GM12878 (cell line): Measurements from ENCODE around the gene BTBD6. TPM values are rescaled to one million over a fixed set of nuclear protein-coding genes. Genes with fewer than 3 reads are reported as not detected.

ENCODE experiments used
- ATAC-seq: fragments of 200-7000 bp; cut with Tn5 transposase; 3 replicates; pipeline ENCODE4 v1.9.1; 2020; ENCODE audit warnings: mild to moderate bottlenecking, moderate library complexity
- BruUV-seq: library from RNA; stranded (reverse); fragments of 400-500 nt; replicated peaks from 2 replicates; lab custom pipeline; 2021; lab: Mats Ljungman, UMichigan
- CTCF ChIA-PET: fragments of 300-600 bp; sonication (Branson Sonifier 250); formaldehyde crosslinking; extraction: SDS; loops from one replicate; lab custom pipeline; 2021; ENCODE audit warnings: inconsistent platforms; lab: Yijun Ruan, JAX
- POLR2A ChIA-PET: fragments of 350-600 bp; formaldehyde crosslinking; extraction: SDS; loops from one replicate; lab custom pipeline; 2021; ENCODE audit warnings: inconsistent platforms; lab: Charles Lee
- RAD21 ChIA-PET: fragments of 300-600 bp; sonication (Branson Sonifier 250); formaldehyde crosslinking; loops from one replicate; lab custom pipeline; 2023; ENCODE audit warnings: antibody characterized with exemption; ENCODE audit not compliant: unreplicated experiment; lab: Charles Lee
- SMC1A ChIA-PET: fragments of 300-600 bp; sonication (Branson Sonifier 250); formaldehyde crosslinking; loops from one replicate; lab custom pipeline; 2023; ENCODE audit not compliant: unreplicated experiment, uncharacterized antibody; lab: Charles Lee
- DNase-seq: peaks from one replicate; pipeline ENCODE4 v3.0.0-alpha.2; 2011; ENCODE audit warnings: low read depth, low spot score
- FAIRE-seq: peaks from 3 replicates; lab custom pipeline; 2011; peaks lifted over from hg19 to GRCh38; lab: Jason Lieb, UNC
- H2AFZ ChIP-seq: 2 replicates; pipeline ENCODE4 v1.6.0; 2011; ENCODE audit warnings: low read depth, low read length, control low read depth; ENCODE audit not compliant: control insufficient read depth
- H3K27ac ChIP-seq: 2 replicates; pipeline ENCODE4 v1.5.1; 2011; ENCODE audit warnings: control low read depth; ENCODE audit not compliant: control insufficient read depth, insufficient read depth
- H3K27me3 ChIP-seq, 2 experiments: replicated peaks in 1 of 2; 2 replicates each; pipeline versions ENCODE4 v1.6.0 to v1.6.1; 2011; ENCODE audit warnings: low read length in 1 of 2; ENCODE audit not compliant: control insufficient read depth in 2 of 2, insufficient read depth in 2 of 2
- H3K36me3 ChIP-seq, 2 experiments: 2 replicates each; pipeline ENCODE4 v1.5.1; 2011; ENCODE audit warnings: low read length in 1 of 2; ENCODE audit not compliant: control insufficient read depth in 2 of 2, insufficient read depth in 2 of 2
- H3K4me1 ChIP-seq: 2 replicates; pipeline ENCODE4 v1.6.1; 2011; ENCODE audit warnings: mild to moderate bottlenecking, low read length, moderate library complexity, mixed read lengths; ENCODE audit not compliant: control insufficient read depth, insufficient read depth
- H3K4me2 ChIP-seq: 2 replicates; pipeline ENCODE4 v1.6.0; 2011; ENCODE audit warnings: control low read depth; ENCODE audit not compliant: control insufficient read depth, insufficient read depth
- H3K4me3 ChIP-seq: fragments of 200-600 bp; sonication (generic); 2 replicates; pipeline ENCODE4 v1.5.1; 2016
- H3K79me2 ChIP-seq: 2 replicates; pipeline ENCODE4 v1.6.0; 2011; ENCODE audit warnings: low read length; ENCODE audit not compliant: control insufficient read depth, insufficient read depth
- H3K9ac ChIP-seq: 2 replicates; pipeline ENCODE4 v1.8.0; 2011; ENCODE audit warnings: low read length, control low read depth, mixed read lengths; ENCODE audit not compliant: control insufficient read depth, insufficient read depth
- H3K9me3 ChIP-seq: replicated peaks from 3 replicates; pipeline ENCODE4 v1.5.1; 2011; ENCODE audit warnings: mild to moderate bottlenecking, low read length; ENCODE audit not compliant: control insufficient read depth, insufficient read depth
- H4K20me1 ChIP-seq: 2 replicates; pipeline ENCODE4 v1.6.0; 2011; ENCODE audit not compliant: control insufficient read depth, insufficient read depth
- CREM ChIP-seq: IDR thresholded peaks from 2 replicates; pipeline ENCODE4 v1.6.1; 2014; ENCODE audit warnings: antibody characterized with exemption, low read depth
- ESRRA ChIP-seq: IDR thresholded peaks from 2 replicates; pipeline ENCODE4 v1.6.1; 2012; ENCODE audit warnings: mild to moderate bottlenecking, low read length, improper control_type of control experiment
- EZH2 ChIP-seq: IDR thresholded peaks from 2 replicates; pipeline ENCODE4 v1.6.1; 2012; ENCODE audit warnings: low read depth, mild to moderate bottlenecking, control low read depth, inconsistent platforms, low read length, borderline replicate concordance; ENCODE audit not compliant: control insufficient read depth
- KDM1A ChIP-seq: fragments of 200-600 bp; sonication (generic); IDR thresholded peaks from 2 replicates; pipeline ENCODE4 v1.6.1; 2016; ENCODE audit warnings: borderline replicate concordance
- MEF2B ChIP-seq: fragments of 450-650 bp; IDR thresholded peaks from 2 replicates; pipeline ENCODE4 v1.6.1; 2018; ENCODE audit warnings: mild to moderate bottlenecking, moderate library complexity; ENCODE audit not compliant: partially characterized antibody, poor library complexity, severe bottlenecking
- MYC ChIP-seq: IDR thresholded peaks from 2 replicates; pipeline ENCODE4 v1.6.1; 2011; ENCODE audit warnings: mild to moderate bottlenecking, low read length, moderate library complexity, inconsistent platforms; ENCODE audit not compliant: insufficient read depth, insufficient replicate concordance, insufficient read length, severe bottlenecking
- TCF12 ChIP-seq: IDR thresholded peaks from 2 replicates; pipeline ENCODE4 v1.6.1; 2011; ENCODE audit warnings: low read depth, mild to moderate bottlenecking, low read length
- WRNIP1 ChIP-seq: IDR thresholded peaks from 2 replicates; pipeline ENCODE4 v1.6.1; 2011; ENCODE audit warnings: low read depth, low read length, improper control_type of control experiment, borderline replicate concordance
- WGBS: methylation state at CpG from one replicate; pipeline ENCODE4 v1.1.6; 2016; ENCODE audit warnings: low lambda C conversion rate; ENCODE audit not compliant: insufficient replicate concordance, insufficient coverage; ENCODE audit errors: missing lambda C conversion rate; 5-methylcytosine and 5-hydroxymethylcytosine counted together
- in situ Hi-C: fragments of 300-500 bp; cut with MboI; formaldehyde crosslinking; loops from 9 replicates; pipeline ENCODE4 v1.14.3; 2018; ENCODE audit warnings: mixed read lengths
- intact Hi-C: fragments of 100-400 bp; cut with micrococcal nuclease; formaldehyde crosslinking; loops from one replicate; pipeline ENCODE4 v1.14.2; 2022; ENCODE audit not compliant: unreplicated experiment
- polyA plus RNA-seq, 11 experiments: library from polyadenylated mRNA; depleted of rRNA in 4 of 11; unstranded in 6 of 11; stranded (reverse) in 5 of 11; fragments of >200 nt; fragmentation: Nextera tagmentation in 4 of 11; fragmentation: Illumina TruSeq in 1 of 11; extraction: Ambion mirVana in 4 of 11; extraction: Trizol in 1 of 11; gene quantifications; 1 replicate in 1 of 11; 2 replicates in 10 of 11; pipeline versions ENCODE4 v1.2.1 to v1.2.3, GENCODE V29; 2011 to 2016; ENCODE audit warnings: inconsistent platforms in 2 of 11, missing spikeins in 2 of 11, low read depth in 1 of 11
- total RNA-seq, 4 experiments: library from RNA; depleted of rRNA in 3 of 4; stranded (reverse); fragments of >200 nt in 3 of 4; fragmentation: Illumina TruSeq in 1 of 4; extraction: Trizol in 1 of 4; gene quantifications; 2 replicates each; pipeline versions ENCODE4 v1.2.1 to v1.2.3, GENCODE V29; 2013 to 2021
- TF ChIP-seq, protein P1 (sequence below): IDR thresholded peaks from 2 replicates; pipeline ENCODE4 v1.6.1; 2012; ENCODE audit warnings: low read depth, low read length, improper control_type of control experiment

Gene BTBD6
- total and polyA plus RNA-seq, 10 of the 15 experiments (the other 5 are each of a cell fraction or from before 2014, with no cell fraction given): 1.4 to 36.5 (median 15.8) TPM

DNA sequence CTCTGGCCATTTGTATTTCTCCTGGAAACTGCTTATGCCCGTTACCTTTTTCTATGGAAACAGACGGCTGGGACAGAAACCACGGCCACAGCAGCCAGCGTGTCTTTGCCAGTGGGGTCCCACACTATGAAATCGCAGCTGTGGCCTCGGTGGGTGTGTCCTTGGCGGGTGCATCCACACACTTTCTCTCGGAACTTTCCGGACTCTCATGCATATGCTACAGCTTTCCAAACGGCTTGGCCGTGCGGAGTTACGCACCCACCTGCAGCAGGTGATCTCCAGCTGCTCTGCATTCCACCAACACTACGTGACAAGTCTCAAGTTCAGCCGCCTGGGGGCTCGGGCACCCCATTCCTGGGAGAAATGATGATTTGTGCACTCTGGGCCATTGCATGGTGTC, 1.3 kb upstream of the BTBD6 start:
- Histone ChIP-seq H3K9me3 (no peaks in the 10 kb centered on the region), H3K4me1 (peaks cover 14% of the 10 kb centered on the region), H3K36me3 (peaks cover 10 to 12% of the 10 kb centered on the region in 2 experiments; a peak in 3 of 4 replicates), H3K27me3 (no peaks in the 10 kb centered on the region), H3K4me3 (no peak overlapping the region), H3K79me2 (peaks cover 6% of the 10 kb centered on the region; the same call in 1 of the 2 replicates), H3K9ac (no peak overlapping the region), H2AFZ (no peak overlapping the region), H4K20me1 (no peaks in the 10 kb centered on the region), H3K4me2 (no peak overlapping the region), H3K27ac (no peak overlapping the region)
- FAIRE-seq (no peak), DNase-seq (no peak), ATAC-seq (no peak)
- ChIA-PET RAD21 (no interaction called here), CTCF (no interaction called here), POLR2A (no interaction called here), SMC1A (no interaction called here)
- TSS peak; percentile 41 for BruUV-seq
- in situ Hi-C loops (no loop called here), intact Hi-C loops (no loop called here)
- TF ChIP-seq KDM1A (no peak), ESRRA (no peak), MEF2B (no peak), CREM (no peak), EZH2 (no peak), MYC (no peak), TCF12 (no peak), WRNIP1 (no peak)
- TF ChIP-seq, protein P1, sequence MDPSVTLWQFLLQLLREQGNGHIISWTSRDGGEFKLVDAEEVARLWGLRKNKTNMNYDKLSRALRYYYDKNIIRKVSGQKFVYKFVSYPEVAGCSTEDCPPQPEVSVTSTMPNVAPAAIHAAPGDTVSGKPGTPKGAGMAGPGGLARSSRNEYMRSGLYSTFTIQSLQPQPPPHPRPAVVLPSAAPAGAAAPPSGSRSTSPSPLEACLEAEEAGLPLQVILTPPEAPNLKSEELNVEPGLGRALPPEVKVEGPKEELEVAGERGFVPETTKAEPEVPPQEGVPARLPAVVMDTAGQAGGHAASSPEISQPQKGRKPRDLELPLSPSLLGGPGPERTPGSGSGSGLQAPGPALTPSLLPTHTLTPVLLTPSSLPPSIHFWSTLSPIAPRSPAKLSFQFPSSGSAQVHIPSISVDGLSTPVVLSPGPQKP: no peak
- 98% methylated on average over 16 of the region's 16 CpGs for WGBS
